ENCODE results near the gene ZNF22. TPM values are rescaled to one million over a fixed set of nuclear protein-coding genes. Genes with fewer than 3 reads are reported as not detected.

ZNF22 gene
- total and polyA plus RNA-seq, 2 of the 8 experiments (the other 6 are each of a cell fraction or from before 2014, with no cell fraction given), result 18.2 to 45.2 TPM

GRCh38 chr10:44958898-44959246 is 41.9 kb upstream of the ZNF22 start (continued):
- TF ChIP-seq, protein P1, sequence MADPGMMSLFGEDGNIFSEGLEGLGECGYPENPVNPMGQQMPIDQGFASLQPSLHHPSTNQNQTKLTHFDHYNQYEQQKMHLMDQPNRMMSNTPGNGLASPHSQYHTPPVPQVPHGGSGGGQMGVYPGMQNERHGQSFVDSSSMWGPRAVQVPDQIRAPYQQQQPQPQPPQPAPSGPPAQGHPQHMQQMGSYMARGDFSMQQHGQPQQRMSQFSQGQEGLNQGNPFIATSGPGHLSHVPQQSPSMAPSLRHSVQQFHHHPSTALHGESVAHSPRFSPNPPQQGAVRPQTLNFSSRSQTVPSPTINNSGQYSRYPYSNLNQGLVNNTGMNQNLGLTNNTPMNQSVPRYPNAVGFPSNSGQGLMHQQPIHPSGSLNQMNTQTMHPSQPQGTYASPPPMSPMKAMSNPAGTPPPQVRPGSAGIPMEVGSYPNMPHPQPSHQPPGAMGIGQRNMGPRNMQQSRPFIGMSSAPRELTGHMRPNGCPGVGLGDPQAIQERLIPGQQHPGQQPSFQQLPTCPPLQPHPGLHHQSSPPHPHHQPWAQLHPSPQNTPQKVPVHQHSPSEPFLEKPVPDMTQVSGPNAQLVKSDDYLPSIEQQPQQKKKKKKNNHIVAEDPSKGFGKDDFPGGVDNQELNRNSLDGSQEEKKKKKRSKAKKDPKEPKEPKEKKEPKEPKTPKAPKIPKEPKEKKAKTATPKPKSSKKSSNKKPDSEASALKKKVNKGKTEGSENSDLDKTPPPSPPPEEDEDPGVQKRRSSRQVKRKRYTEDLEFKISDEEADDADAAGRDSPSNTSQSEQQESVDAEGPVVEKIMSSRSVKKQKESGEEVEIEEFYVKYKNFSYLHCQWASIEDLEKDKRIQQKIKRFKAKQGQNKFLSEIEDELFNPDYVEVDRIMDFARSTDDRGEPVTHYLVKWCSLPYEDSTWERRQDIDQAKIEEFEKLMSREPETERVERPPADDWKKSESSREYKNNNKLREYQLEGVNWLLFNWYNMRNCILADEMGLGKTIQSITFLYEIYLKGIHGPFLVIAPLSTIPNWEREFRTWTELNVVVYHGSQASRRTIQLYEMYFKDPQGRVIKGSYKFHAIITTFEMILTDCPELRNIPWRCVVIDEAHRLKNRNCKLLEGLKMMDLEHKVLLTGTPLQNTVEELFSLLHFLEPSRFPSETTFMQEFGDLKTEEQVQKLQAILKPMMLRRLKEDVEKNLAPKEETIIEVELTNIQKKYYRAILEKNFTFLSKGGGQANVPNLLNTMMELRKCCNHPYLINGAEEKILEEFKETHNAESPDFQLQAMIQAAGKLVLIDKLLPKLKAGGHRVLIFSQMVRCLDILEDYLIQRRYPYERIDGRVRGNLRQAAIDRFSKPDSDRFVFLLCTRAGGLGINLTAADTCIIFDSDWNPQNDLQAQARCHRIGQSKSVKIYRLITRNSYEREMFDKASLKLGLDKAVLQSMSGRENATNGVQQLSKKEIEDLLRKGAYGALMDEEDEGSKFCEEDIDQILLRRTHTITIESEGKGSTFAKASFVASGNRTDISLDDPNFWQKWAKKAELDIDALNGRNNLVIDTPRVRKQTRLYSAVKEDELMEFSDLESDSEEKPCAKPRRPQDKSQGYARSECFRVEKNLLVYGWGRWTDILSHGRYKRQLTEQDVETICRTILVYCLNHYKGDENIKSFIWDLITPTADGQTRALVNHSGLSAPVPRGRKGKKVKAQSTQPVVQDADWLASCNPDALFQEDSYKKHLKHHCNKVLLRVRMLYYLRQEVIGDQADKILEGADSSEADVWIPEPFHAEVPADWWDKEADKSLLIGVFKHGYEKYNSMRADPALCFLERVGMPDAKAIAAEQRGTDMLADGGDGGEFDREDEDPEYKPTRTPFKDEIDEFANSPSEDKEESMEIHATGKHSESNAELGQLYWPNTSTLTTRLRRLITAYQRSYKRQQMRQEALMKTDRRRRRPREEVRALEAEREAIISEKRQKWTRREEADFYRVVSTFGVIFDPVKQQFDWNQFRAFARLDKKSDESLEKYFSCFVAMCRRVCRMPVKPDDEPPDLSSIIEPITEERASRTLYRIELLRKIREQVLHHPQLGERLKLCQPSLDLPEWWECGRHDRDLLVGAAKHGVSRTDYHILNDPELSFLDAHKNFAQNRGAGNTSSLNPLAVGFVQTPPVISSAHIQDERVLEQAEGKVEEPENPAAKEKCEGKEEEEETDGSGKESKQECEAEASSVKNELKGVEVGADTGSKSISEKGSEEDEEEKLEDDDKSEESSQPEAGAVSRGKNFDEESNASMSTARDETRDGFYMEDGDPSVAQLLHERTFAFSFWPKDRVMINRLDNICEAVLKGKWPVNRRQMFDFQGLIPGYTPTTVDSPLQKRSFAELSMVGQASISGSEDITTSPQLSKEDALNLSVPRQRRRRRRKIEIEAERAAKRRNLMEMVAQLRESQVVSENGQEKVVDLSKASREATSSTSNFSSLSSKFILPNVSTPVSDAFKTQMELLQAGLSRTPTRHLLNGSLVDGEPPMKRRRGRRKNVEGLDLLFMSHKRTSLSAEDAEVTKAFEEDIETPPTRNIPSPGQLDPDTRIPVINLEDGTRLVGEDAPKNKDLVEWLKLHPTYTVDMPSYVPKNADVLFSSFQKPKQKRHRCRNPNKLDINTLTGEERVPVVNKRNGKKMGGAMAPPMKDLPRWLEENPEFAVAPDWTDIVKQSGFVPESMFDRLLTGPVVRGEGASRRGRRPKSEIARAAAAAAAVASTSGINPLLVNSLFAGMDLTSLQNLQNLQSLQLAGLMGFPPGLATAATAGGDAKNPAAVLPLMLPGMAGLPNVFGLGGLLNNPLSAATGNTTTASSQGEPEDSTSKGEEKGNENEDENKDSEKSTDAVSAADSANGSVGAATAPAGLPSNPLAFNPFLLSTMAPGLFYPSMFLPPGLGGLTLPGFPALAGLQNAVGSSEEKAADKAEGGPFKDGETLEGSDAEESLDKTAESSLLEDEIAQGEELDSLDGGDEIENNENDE (IDR thresholded peaks at IDR 0.05; ENCODE audit: insufficient replicate concordance, low read length), result no peak
- TF ChIP-seq POLR2A (IDR thresholded peaks at IDR 0.05; ENCODE audit: control extremely low read depth in 1 of 2, low read depth in 2 of 2, low read length in 2 of 2), result no peak
- TF ChIP-seq, protein P2, sequence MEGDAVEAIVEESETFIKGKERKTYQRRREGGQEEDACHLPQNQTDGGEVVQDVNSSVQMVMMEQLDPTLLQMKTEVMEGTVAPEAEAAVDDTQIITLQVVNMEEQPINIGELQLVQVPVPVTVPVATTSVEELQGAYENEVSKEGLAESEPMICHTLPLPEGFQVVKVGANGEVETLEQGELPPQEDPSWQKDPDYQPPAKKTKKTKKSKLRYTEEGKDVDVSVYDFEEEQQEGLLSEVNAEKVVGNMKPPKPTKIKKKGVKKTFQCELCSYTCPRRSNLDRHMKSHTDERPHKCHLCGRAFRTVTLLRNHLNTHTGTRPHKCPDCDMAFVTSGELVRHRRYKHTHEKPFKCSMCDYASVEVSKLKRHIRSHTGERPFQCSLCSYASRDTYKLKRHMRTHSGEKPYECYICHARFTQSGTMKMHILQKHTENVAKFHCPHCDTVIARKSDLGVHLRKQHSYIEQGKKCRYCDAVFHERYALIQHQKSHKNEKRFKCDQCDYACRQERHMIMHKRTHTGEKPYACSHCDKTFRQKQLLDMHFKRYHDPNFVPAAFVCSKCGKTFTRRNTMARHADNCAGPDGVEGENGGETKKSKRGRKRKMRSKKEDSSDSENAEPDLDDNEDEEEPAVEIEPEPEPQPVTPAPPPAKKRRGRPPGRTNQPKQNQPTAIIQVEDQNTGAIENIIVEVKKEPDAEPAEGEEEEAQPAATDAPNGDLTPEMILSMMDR (IDR thresholded peaks at IDR 0.05; ENCODE audit: control extremely low read depth in 1 of 3, insufficient read depth in 1 of 3, low read depth in 1 of 3, low read length in 3 of 3), result no peak
- TF ChIP-seq CHD1 (IDR thresholded peaks at IDR 0.05; ENCODE audit: low read depth, low read length), result no peak
- no peak for TF ChIP-seq PHF8 (conservative IDR thresholded peaks at IDR 0.05; ENCODE audit: low read depth, low read length)
- no peak for TF ChIP-seq SUZ12 (IDR thresholded peaks at IDR 0.05; ENCODE audit: low read length)
- no peak for TF ChIP-seq SIRT6 (IDR thresholded peaks at IDR 0.05; ENCODE audit: low read length)
- TF ChIP-seq CTBP2 (IDR thresholded peaks at IDR 0.05; ENCODE audit: borderline replicate concordance, insufficient read depth, insufficient read length, low read length), result no peak
- no peak for TF ChIP-seq ASH2L (IDR thresholded peaks at IDR 0.05; ENCODE audit: low read length)
- TF ChIP-seq CBX5 (IDR thresholded peaks at IDR 0.05; ENCODE audit: low read depth, low read length), result no peak
